Upper lobe of left lung (tissue), 6 donors: ENCODE measurements around the gene SNRNP27. TPM values are rescaled to one million over a fixed set of nuclear protein-coding genes. Genes with fewer than 3 reads are reported as not detected.

Source experiments
- ATAC-seq, 2 donors: fragments of 200-7000 bp; cut with Tn5 transposase; one replicate each; pipeline ENCODE4 v1.9.1; 2022; ENCODE audit warnings: mild to moderate bottlenecking in 2 of 2, moderate library complexity in 2 of 2; ENCODE audit not compliant: low FRiP score in 2 of 2
- DNase-seq, 2 donors: peaks; one replicate each; pipeline ENCODE4 v3.0.0-alpha.2; 2019 to 2020
- H3K27ac ChIP-seq, 4 donors: fragments of 200-600 bp; sonication (generic); one replicate each; pipeline ENCODE4 v1.5.1; 2016 to 2019
- H3K27me3 ChIP-seq, 4 donors: fragments of 200-600 bp; sonication (generic); one replicate each; pipeline ENCODE4 v1.5.1; 2017 to 2019
- H3K36me3 ChIP-seq, 4 donors: fragments of 200-600 bp; sonication (generic); one replicate each; pipeline ENCODE4 v1.5.1; 2016 to 2019
- H3K4me1 ChIP-seq, 4 donors: fragments of 200-600 bp; sonication (generic); one replicate each; pipeline ENCODE4 v1.5.1; 2018 to 2019
- H3K4me3 ChIP-seq, 4 donors: fragments of 200-600 bp; sonication (generic); one replicate each; pipeline ENCODE4 v1.5.1; 2017 to 2019; ENCODE audit warnings: mild to moderate bottlenecking in 2 of 4, moderate library complexity in 1 of 4
- H3K9me3 ChIP-seq, 4 donors: fragments of 200-600 bp; sonication (generic); one replicate each; pipeline ENCODE4 v1.5.1; 2018 to 2019
- EP300 ChIP-seq, 4 donors: sonication (generic); formaldehyde crosslinking; IDR thresholded peaks; one replicate each; pipeline ENCODE4 v1.5.1; 2017; ENCODE audit warnings: antibody characterized with exemption in 4 of 4, control low read depth in 2 of 4
- POLR2A ChIP-seq, 4 donors: fragments of 450-650 bp; IDR thresholded peaks; one replicate each; pipeline ENCODE4 v1.5.1; 2016 to 2017; ENCODE audit warnings: antibody characterized with exemption in 4 of 4, mild to moderate bottlenecking in 2 of 4
- POLR2AphosphoS5 ChIP-seq, 2 donors: sonication (generic); formaldehyde crosslinking; IDR thresholded peaks; one replicate each; pipeline ENCODE4 v1.5.1; 2017; ENCODE audit warnings: antibody characterized with exemption in 2 of 2
- WGBS, 2 donors: methylation state at CpG; one replicate each; pipeline ENCODE4 v1.1.5; 2017 to 2018; 5-methylcytosine and 5-hydroxymethylcytosine counted together
- total RNA-seq, 6 donors: library from RNA; depleted of rRNA in 4 of 6; stranded (reverse); fragments of >200 nt in 4 of 6; gene quantifications; one replicate each; pipeline versions ENCODE4 v1.1.0 to v1.2.1, GENCODE V29; 2016 to 2021
- TF ChIP-seq, protein P1 (sequence below), 6 experiments: fragments of 450-650 bp in 4 of 6; fragments of 200-600 bp in 2 of 6; sonication (generic) in 2 of 6; IDR thresholded peaks; one replicate each; pipeline ENCODE4 v1.5.1; 2016 to 2019; ENCODE audit warnings: antibody characterized with exemption in 6 of 6
- donor health status: DM: no; HTN: no; CAD: no; lungs with moderate emphysema.
- donor health status: DM: no; HTN: yes; CAD: no; lungs with severe emphysema.

The SNRNP27 gene
- total RNA-seq, 6 donors from 2014 or later = 32.7 to 120 (median 55.0) TPM

GRCh38 chr2:69943843-69944525 lies 50.2 kb downstream of the SNRNP27 start:
- TF ChIP-seq, protein P1, sequence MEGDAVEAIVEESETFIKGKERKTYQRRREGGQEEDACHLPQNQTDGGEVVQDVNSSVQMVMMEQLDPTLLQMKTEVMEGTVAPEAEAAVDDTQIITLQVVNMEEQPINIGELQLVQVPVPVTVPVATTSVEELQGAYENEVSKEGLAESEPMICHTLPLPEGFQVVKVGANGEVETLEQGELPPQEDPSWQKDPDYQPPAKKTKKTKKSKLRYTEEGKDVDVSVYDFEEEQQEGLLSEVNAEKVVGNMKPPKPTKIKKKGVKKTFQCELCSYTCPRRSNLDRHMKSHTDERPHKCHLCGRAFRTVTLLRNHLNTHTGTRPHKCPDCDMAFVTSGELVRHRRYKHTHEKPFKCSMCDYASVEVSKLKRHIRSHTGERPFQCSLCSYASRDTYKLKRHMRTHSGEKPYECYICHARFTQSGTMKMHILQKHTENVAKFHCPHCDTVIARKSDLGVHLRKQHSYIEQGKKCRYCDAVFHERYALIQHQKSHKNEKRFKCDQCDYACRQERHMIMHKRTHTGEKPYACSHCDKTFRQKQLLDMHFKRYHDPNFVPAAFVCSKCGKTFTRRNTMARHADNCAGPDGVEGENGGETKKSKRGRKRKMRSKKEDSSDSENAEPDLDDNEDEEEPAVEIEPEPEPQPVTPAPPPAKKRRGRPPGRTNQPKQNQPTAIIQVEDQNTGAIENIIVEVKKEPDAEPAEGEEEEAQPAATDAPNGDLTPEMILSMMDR (IDR thresholded peaks at IDR 0.05) = no peak
- TF ChIP-seq POLR2A (IDR thresholded peaks at IDR 0.05) (no peak), EP300 (IDR thresholded peaks at IDR 0.05) (no peak), POLR2AphosphoS5 (IDR thresholded peaks at IDR 0.05) (no peak)
- H3K27ac ChIP-seq = peak overlapping the region; percentile 49 to 83 (median 76)
- DNase-seq (no peak), ATAC-seq (no peak)
- no peaks in the 10 kb centered on the region for H3K27me3 ChIP-seq
- H3K4me1 ChIP-seq = peaks cover 7 to 32% (median 17%) of the 10 kb centered on the region in 4 donors
- WGBS, 2 donors = 59 to 72% methylated on average over 9 of the region's 9 CpGs
- H3K36me3 ChIP-seq = peaks cover 0 to 41% (median 23%) of the 10 kb centered on the region in 4 donors
- H3K9me3 ChIP-seq = no peaks in the 10 kb centered on the region
- H3K4me3 ChIP-seq = no peak overlapping the region

- 96 to 98% methylated on average over 7 of the region's 7 CpGs for WGBS, 2 donors
- Histone ChIP-seq H3K4me3 (no peak overlapping the region), H3K36me3 (peaks cover 0 to 34% (median 17%) of the 10 kb centered on the region in 4 donors), H3K4me1 (peaks cover 7 to 32% (median 17%) of the 10 kb centered on the region in 4 donors), H3K9me3 (no peaks in the 10 kb centered on the region), H3K27me3 (no peaks in the 10 kb centered on the region), H3K27ac (peak overlapping the region; percentile 73 to 83 (median 77))
- no peak for TF ChIP-seq POLR2A (IDR thresholded peaks at IDR 0.05)
- no peak for TF ChIP-seq POLR2AphosphoS5 (IDR thresholded peaks at IDR 0.05)
- TF ChIP-seq, protein P1 (IDR thresholded peaks at IDR 0.05) = no peak
- no peak for TF ChIP-seq EP300 (IDR thresholded peaks at IDR 0.05)
- ATAC-seq = no peak
- DNase-seq = no peak
These were observed 51.0 kb downstream of the SNRNP27 start for GRCh38 chr2:69944756-69945155.

DNA sequence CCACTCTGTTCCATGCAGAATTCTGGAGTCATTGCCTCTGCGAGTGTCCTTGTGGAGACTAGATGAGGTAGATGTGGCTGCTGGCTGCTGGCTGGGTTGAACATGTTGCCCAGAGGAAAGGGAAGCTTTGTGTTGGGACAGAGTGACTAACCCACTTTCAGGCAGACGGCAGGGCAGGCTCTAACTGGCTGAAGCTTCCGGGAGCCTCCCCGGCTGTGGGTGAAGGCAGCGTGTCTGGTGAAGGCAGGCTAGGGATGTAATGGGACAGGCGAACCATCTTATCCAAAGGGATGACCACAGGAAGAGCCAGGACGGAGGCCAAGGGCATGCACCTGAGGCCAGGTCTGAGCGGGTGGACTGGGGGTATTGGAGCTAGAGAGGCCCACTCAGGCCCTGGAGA lies 51.7 kb downstream of the SNRNP27 start:
- peak in 1 of 4 donors; percentile 31 for TF ChIP-seq POLR2A (IDR thresholded peaks at IDR 0.05)
- TF ChIP-seq POLR2AphosphoS5 (IDR thresholded peaks at IDR 0.05) = peak; percentile 45 to 53
- TF ChIP-seq EP300 (IDR thresholded peaks at IDR 0.05) = no peak
- DNase-seq (peak in 1 of 2 donors; percentile 81), ATAC-seq (peak; percentile 46 to 72)
- Histone ChIP-seq H3K4me3 (no peak overlapping the region), H3K36me3 (peaks cover 0 to 28% (median 14%) of the 10 kb centered on the region in 4 donors), H3K27me3 (no peaks in the 10 kb centered on the region), H3K9me3 (no peaks in the 10 kb centered on the region), H3K4me1 (peaks cover 7 to 32% (median 17%) of the 10 kb centered on the region in 4 donors), H3K27ac (peak overlapping the region; percentile 73 to 83 (median 77))
- WGBS, 2 donors = 69 to 80% methylated on average over 8 of the region's 8 CpGs

- TF ChIP-seq POLR2AphosphoS5 (IDR thresholded peaks at IDR 0.05) = no peak
- no peak for TF ChIP-seq EP300 (IDR thresholded peaks at IDR 0.05)
- no peak for TF ChIP-seq POLR2A (IDR thresholded peaks at IDR 0.05)
- TF ChIP-seq, protein P1 (IDR thresholded peaks at IDR 0.05) = no peak
- 88 to 92% methylated on average over 3 to 8 of the region's 8 CpGs for WGBS, 2 donors
- Histone ChIP-seq H3K27me3 (no peaks in the 10 kb centered on the region), H3K27ac (peak overlapping the region; percentile 73 to 83 (median 77)), H3K4me1 (peaks cover 7 to 32% (median 17%) of the 10 kb centered on the region in 4 donors), H3K9me3 (no peaks in the 10 kb centered on the region), H3K4me3 (no peak overlapping the region), H3K36me3 (peaks cover 0 to 23% (median 11%) of the 10 kb centered on the region in 4 donors)
- no peak for DNase-seq
- no peak for ATAC-seq
These were observed 52.2 kb downstream of the SNRNP27 start for GRCh38 chr2:69945941-69946340.

GRCh38 chr2:69946351-69947324 lies 52.9 kb downstream of the SNRNP27 start:
- no peaks in the 10 kb centered on the region for H3K27me3 ChIP-seq
- TF ChIP-seq EP300 (IDR thresholded peaks at IDR 0.05) (no peak), POLR2AphosphoS5 (IDR thresholded peaks at IDR 0.05) (no peak), POLR2A (IDR thresholded peaks at IDR 0.05) (no peak)
- TF ChIP-seq, protein P1 (IDR thresholded peaks at IDR 0.05) = no peak
- H3K4me3 ChIP-seq = no peak overlapping the region
- H3K4me1 ChIP-seq = peaks cover 7 to 32% (median 17%) of the 10 kb centered on the region in 4 donors
- peak overlapping the region; percentile 73 to 83 (median 77) for H3K27ac ChIP-seq
- DNase-seq (no peak), ATAC-seq (peak; percentile 59 to 69)
- H3K36me3 ChIP-seq = peaks cover 0 to 16% (median 10%) of the 10 kb centered on the region in 4 donors
- 47 to 54% methylated on average over 12 to 13 of the region's 13 CpGs for WGBS, 2 donors
- H3K9me3 ChIP-seq = no peaks in the 10 kb centered on the region
